Forelimb muscle (tissue), 1 donor: ENCODE results near the gene SPOCK1. TPM values are rescaled to one million over a fixed set of nuclear protein-coding genes. Genes with fewer than 3 reads are reported as not detected.

ENCODE experiments used
- DNase-seq: peaks from one replicate; pipeline ENCODE4 v3.0.0-alpha.2; 2013; ENCODE audit warnings: low read depth
- polyA plus RNA-seq: library from polyadenylated mRNA; unstranded; fragments of 120-200 nt; gene quantifications from one replicate; pipeline ENCODE4 v1.2.1, GENCODE V29; 2013; ENCODE audit not compliant: insufficient read length

The SPOCK1 gene
- polyA plus RNA-seq, 1 donor = 3.4 TPM

DNA sequence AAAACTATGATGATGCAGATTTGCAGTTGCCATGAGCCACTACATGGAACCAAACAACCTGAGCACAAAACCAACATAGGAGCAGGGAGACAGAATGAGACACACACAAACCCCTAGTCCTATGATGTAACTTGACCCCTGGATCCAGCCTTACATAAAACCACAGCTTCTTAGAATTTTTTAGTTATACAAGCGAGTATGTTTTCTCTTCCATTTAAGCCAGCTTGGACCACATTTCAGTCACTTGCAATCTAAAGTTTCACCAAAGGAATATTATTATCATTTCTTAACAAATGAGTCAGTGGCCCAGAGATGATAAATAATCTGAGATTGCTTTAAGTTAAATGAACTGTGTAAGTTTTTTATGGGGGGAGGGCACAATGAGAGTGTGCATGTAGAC, 6.8 kb downstream of the SPOCK1 start:
- DNase-seq = no peak

DNA sequence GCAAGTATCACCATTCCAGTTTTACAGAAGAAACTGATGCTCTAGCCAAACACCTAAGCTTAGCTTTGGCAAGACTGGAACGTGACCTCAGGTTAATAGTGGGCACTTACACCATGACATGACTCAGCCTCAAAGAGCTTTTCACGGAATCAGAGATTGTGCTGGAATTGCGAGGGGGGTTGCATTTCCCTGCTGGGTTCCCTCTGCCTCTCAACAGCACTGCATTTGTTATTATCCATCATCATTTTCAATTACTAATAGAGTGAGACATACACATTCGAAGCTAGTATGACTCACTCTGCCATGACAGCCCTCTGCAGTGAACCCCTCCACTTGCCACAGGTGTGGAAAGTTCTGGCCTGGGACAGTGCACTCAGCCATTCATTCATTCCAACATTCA, 8.0 kb downstream of the SPOCK1 start:
- no peak for DNase-seq

DNA sequence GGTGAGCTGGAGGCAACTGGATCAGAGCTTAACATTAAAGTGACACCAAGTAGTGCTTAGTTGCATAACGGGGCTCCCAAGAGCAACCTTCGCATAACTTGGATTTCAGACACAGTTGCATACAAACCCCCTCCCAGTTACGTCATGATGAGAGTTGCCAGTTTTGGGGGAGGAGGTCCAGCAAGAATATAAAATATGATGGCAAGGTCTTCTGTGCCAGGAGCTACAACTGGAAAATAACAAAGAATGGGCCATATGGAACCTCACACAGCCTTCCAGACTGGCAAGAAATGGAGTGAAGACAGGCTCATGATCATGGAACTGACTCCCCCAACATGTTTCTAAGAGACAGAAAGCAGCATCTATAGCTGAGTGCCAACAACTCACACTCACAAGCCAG, 8.5 kb downstream of the SPOCK1 start:
- no peak for DNase-seq

DNA sequence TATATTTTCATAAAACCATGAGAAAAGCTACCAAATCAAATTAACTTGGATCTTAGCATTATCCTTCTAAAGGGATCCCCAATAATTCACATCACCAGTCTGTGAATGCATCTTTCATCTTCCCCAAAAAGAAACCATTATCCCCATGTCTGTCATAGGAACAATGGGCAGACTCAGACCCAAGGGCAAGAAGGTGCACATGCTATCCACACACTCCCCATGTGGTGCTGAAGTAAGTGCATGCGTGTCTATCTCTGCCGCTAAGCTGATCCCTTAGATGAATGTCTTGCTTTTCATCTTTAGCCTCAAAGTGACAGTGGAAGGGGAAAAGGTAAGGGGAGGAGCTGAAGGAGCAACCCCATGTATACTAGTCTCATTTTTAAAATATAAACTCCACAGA, 10.2 kb downstream of the SPOCK1 start:
- no peak for DNase-seq

DNA sequence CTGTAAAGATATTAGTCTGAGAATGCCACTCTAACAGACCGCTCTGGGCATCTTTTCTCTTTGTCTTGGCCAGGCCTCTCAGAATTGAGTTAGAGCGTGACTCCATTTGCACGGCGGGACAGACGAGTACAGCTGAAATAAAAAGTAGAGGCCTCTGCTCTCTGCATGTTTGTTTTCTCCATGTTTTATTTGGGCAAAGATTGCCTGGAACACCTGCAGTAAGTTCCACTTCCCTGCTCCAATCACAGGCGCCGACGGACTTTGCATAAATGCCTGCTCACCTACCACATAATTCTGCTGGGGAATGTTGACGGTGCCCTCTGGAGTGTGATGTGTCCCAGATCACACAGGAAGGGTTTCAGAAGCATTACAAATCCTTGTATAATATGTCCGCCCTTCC, 10.6 kb downstream of the SPOCK1 start:
- no peak for DNase-seq

DNA sequence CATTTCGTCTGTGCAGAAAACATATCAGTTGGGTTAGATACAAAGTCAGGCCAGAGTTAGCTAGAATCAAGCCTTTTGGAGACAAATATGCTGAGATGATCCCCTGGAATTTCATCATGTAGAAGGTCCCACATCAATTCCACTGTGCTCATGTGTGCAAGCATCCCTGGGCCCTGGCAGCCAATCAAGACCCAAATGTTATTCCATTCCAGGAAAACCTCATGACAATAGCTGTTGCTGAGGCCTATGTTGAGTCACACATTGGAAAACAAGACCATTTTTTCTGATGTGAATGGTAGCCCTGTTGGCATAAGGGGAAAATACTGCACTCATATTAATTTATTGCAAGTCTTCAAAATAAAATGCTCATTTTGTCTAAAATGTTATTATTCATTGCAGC, 11.5 kb downstream of the SPOCK1 start:
- DNase-seq = no peak

DNA sequence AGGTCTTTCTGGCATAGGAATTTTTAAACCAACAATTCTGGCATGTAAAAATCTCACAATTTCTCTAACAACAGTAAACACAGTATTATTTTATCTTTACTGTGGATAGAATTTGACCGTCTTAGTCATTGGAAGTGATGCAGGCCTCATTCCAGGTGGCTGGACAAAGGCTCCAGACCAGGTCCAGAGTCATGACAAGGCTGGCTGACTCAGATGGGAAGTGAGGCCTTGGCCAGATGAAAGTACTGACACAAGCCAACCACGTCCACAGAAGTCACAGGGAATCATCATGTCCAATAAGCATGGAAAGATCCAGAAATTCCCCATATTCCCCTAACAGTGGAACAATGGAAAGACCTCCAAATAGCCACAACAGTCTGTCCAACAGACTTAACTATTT, 12.4 kb downstream of the SPOCK1 start:
- DNase-seq = no peak

DNA sequence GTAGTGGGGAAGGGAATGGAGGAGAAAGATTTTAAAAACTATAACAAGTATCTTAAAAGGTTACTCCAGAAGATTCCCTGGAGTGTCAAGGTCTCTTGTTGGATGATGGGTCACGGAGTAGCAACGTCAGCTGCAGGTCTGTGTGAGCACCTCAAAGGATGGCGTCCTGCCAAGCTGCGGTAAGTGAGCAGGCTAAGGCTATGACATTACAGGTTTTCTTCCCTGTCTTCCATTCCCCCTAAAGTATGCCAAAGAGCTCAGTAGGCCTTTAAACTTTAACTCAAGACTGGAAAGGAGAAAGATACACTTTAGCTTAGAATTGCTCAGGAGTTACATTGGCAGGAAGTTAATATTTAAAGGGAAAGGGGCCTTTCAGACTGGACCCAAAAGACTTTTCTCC, 17.5 kb downstream of the SPOCK1 start:
- no peak for DNase-seq

DNA sequence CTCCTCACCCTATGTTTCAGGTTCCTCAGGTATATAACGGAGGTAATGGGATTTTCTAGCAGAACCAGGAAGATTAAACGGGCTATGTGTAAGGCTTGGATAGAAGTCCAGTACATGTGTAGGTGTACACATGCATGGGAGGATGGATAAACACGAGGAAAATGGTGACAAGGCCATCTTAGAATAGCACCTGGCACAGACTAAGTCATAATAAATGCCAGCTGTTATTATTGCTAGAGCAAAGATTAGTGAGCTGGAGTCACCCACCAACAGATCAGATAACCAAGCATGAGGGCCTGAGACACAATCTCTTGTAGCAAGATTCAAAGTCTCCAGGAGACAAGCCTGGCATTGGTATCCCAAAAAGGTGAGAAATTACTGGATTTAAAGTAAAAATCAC, 21.1 kb downstream of the SPOCK1 start:
- no peak for DNase-seq

DNA sequence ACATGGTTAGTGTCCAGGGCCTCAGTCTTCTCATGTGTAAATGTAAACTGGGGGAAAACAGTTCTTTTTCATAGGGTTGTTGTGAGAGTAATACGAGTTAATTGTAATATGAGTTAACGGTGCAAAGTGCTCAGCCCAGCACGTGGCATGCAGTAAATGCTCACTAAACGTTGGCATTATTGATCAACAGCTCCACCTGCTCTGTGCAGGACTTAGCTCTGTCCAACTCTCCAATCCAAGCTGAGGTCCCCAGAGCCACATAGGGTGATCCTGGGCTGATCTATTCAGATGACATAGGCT, 28.3 kb downstream of the SPOCK1 start:
- no peak for DNase-seq

DNA sequence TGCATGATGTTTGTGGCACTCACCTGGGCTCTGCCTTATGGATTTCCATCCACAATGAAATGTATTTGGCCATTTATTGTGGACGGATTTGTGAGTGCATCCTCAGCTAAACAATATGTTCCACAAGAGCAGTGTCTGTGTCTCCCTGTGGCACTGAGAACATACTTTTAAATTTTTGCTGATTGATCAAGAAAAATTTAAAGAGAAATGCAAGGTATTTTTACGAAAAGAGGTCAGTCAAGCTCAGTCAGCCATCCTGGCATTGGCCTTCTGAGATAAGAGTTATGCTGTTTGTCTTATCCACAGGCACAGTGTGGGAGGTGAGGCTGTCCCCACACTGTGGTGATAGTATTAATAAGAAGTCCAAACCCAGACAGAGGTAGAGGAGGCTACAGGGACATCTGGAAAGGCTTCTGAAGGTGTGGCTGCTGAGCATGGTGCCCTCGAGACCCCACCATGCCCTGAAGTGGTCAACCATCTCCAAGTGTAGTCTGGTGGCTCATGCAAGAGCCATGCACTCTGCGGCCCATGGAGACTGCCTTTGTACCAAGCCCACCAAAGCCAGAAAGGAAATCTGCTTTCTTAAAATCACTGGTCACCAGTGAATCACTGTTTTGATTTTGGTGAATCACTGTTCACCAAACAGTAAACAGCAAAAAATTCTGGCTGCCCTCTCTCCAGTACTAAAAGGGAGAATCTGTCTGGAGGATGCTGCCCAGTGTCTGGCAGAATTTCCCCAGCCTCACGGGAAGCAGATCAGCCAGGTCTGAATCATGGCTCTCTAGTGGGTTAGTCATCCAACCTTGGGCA, 28.8 kb downstream of the SPOCK1 start:
- DNase-seq = no peak

DNA sequence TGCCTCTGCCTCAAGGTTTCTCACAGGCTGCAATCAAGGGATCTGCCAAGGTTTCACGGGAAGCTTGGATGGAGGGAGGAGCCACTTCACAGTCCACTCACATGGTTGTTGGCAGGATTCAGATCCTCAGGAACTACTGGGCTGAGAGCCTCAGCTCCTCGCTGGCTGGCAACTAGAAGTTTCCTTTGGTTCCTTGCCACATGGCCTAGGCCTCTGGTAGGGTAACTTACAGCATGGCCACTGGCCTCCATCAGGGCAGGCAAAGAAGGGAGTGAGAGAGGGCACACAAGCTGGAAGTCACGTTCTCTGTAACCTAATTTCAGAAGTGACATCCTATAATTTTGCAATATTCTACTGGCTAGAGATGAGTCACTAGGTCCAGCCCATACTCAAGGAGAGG, 32.2 kb downstream of the SPOCK1 start:
- no peak for DNase-seq

DNA sequence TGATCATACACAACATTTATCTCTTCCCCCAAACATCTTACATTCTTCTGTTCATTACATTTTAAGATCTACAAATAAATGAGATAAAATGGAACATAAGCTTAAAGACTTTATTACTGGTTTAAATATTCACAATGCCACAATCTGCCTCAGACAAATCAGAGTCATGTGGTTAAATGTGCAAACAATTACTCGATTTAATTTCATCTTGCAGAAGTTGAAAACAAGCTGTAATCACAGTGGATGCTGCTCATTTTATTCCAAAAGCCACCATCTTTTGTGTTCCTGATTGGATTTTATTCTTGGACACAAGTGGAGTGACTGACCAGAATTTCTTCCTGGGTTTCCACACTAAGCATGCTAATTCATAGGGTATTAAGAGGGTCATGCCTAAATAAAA, 33.2 kb downstream of the SPOCK1 start:
- DNase-seq = no peak

DNA sequence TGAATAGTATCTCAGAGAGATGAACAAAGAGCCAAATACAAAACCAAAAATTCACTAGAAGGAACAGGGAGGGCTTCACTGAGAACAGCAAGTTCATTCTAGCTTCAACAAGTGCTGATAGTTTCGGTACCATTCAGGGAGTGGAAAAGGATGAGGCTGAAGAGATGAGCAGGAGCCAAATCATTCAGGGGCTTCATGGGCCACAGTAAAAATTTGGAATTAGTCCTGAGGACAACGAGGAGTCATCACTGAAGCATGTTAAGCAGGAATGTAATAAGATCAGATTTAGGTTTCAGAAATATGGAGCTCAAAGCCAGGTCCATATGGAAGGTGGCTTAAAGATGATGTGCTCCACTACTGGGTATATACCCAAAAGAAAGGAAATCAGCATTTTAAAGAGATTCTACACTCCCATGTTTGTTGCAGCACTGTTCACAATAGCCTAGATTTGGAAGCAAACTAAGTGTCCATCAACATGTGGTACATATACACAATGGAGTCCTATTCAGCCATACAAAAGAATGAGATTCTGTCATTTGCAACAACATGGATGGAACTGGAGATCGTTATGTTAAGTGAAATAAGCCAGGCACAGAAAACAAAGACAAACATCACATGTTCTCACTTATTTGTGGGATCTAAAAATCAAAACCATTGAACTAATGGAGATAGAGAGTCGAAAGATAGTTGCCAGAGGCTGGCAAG, 36.2 kb downstream of the SPOCK1 start:
- DNase-seq = no peak

DNA sequence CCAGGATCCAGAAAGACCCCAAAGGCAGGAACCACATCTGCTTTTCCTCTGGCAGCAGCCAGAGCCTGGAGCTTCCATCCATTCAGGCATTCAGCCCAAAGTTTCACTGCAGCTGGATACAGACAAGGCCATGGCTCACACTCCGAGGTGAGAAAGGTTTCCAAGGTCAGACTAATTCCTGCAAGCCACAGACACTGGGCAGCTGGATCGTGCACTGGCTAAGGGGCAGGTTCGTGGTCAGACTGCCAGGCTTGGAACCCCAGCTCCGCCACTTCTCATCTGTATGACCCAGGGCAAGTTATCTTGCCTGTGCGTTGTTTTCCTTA, 36.9 kb downstream of the SPOCK1 start:
- DNase-seq = peak; percentile 6

DNA sequence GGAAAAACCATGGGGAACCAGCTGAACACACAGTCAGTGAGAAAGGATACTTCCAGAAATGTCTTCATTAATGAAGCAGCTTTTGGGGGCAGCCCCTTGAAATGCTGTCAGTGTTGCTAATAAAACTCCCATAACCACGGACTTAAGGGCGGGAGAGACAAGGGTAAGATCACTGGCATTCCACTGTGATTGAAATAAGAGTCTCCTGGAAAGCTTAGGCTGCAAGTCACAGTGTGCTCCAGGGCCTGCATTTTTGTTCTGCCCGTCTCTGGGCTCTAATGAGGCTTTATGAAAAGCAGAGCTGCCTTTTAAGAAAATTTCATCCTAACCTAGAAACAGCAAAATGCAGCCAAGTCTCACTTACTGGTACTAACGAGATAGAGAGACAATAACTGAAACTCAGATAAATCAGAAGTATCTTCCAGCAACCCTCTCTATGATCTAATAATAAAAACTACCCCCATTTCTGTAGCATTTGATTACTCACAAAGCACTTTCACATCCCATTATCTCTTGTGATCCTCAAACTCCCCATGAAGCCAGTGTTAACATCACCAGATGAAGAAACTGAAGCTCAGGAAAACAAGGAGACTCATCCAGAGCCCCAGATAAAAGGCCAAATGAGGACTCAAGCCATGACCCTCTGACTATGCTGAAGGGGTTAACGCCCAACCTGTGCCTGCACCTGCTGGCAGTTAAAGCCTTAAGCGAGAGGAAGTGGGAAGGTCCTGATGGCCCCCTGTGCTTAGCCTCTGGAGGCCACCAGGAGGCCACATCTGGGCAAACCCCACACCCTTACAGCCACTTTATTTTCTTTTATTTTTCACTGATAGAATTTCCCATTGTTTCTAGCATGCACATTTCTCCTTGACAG, 37.5 kb downstream of the SPOCK1 start:
- no peak for DNase-seq

DNA sequence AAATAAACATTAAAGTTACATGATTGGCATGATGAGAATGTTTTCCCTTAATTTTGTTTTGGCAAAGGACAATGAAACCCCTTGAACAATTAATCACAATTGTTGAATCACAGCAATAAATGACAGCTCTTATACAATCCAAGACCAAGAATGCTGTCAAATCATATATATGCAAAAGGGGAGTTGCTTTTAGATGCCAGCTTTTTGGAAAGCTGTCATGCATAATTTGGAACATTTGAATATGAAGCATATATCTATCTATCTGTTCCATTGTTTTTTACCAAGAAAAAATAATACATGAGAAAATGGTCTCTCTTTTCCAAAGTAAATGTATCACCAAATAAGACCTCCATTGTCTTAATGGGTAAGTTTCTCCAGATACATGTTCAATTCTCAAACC, 44.5 kb downstream of the SPOCK1 start:
- DNase-seq = no peak

DNA sequence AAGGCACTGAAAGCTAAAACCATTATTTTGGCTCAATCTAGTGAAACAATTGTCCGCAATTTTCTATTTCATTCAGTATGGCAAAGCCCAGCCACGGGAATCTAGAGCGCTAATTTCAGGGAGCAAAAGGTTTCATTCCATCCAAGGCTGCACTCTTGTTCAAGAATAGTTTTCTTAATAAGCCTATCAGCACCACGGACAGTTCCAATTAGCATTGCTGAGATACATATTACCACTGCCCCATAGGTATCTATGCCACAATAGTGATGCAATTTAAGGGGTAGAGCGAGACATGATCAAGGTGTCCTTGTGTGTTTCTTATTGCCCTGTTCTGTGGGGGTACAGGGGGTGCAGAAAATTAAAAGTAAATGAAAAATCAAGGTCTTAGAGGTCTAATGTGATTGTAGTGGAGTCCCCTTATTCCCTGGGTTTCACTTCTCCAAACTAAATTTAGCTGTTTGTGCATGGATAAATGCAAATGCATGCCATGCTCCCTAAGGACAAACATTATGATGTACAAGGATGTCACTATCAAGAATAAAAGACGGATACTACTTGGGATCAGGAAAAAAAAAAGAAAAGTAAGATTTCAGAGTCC, 45.5 kb downstream of the SPOCK1 start:
- DNase-seq = peak; percentile 24

DNA sequence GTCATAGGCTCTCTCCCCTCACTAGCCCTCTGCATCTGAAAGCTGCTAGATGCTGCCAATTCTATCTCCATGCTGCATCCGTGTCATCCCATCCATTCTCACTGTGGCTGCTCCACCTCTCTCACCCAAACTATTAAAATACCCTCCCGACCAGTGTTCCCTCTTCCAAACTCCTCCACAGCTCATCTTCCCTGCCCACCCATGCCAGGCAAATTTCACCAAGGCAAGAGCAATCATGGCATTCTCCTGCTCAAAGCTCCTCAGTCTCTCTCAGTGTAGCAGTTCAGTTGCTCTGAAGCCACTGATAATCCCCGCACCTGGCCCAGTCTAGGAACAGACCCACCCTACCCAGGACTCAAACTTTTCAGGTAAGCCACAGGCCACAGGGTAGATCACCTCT, 48.4 kb downstream of the SPOCK1 start:
- DNase-seq = no peak

DNA sequence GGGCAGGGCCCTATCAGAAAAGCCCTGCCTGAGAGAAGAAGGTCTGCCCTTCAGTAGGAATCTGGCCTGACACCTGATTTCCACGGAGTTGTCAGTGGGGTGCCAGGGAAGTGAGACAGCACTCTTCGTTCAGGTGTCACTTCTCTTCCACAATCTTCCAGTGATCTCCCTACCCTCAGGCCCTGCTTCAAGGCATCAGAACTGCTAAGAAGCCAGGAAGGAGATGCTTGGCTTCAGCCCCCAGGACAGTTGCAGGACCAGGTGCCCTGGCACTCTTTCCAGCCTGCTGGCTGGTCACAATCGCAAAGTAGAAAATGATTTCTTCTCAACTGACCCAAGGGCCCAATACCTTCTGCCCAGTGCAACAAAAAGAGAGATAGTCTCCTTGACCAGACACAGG, 50.3 kb downstream of the SPOCK1 start:
- no peak for DNase-seq

DNA sequence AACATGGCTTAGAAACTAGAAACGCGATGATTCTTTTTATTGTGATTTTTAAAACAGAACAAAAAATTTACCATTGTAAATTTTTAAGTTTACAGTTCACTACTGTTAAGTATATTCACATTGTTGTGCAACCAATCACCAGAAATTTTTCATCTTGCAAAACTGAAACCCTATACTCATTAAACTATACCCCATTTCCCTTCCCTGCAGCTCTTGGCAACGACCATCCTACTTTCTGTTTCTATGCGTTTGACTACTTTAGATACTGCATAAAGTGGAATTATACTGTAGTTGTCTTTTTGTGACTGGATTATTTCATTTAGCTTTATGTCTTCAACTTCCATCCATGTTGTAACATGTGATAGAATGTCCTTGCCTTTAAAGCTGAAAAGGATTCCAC, 52.5 kb downstream of the SPOCK1 start:
- DNase-seq = peak; percentile 8

DNA sequence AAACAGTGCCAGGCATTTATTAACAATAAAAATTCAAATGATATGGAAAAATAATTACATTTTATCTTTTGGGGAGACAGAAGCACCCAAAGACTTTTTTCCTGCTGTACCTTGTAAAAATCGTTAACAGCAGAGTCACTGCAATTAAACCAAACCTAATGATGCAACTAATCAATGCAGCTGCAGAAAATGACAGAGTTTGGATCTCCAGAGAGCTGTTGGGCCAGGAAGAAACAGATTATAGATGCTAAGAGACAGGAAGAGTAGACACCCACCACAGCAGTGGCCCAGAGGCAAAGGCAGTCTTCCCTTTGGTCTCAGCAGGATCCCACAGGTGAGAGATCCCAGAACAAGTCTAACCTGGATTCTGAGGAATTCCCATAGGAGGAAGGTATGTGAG, 53.0 kb downstream of the SPOCK1 start:
- DNase-seq = no peak

DNA sequence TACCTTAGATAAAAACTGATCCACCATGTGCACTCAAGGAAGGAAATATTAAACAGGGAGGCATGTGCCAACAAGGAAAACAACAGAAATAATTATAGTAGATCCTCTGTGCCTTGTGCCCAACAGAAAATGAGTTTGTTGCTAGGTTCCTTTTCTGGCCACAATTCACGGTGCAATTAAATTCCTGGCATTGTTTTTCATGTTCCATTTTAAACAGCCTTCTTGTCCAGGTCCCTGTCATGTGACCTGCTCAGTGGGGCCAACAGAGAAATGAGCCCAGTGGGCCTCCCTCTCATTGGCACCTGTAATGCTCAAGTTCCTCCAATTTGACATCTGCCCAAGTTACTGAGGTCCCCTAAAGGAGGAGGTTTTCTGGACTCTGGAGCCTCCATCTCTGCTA, 56.5 kb downstream of the SPOCK1 start:
- DNase-seq = no peak
